ENCODE data around the gene ZNF728.
"Not testable (repeated sequence)": the region's sequence is repeated elsewhere in the genome, so short reads cannot be mapped to it uniquely, and the experiment has no call there.

The ZNF728 gene

GRCh38 chr19:22935151-22935550 is 67.8 kb downstream of the ZNF728 start:
- Histone ChIP-seq H3K27me3 (ENCODE audit: control insufficient read depth in 1 of 2, insufficient read depth in 2 of 2, low read length in 2 of 2) (no peaks in the 10 kb centered on the region), H3K36me3 (ENCODE audit: control insufficient read depth in 1 of 2, insufficient read depth in 2 of 2, low read length in 2 of 2) (no peaks in the 10 kb centered on the region), H3K9ac (ENCODE audit: low read depth in 1 of 2, low read length in 2 of 2) (no peak overlapping the region), H3K4me3 (ENCODE audit: low read depth in 1 of 2, low read length in 2 of 2) (no peak overlapping the region), H3K4me1 (ENCODE audit: control insufficient read depth in 1 of 2, insufficient read depth in 2 of 2, low read length in 2 of 2) (no peaks in the 10 kb centered on the region), H3K9me3 (ENCODE audit: control insufficient read depth in 1 of 2, low read length in 2 of 2) (peaks cover 21 to 37% of the 10 kb centered on the region in 2 donors), H3K27ac (ENCODE audit: low read depth, low read length) (no peak overlapping the region)

DNA sequence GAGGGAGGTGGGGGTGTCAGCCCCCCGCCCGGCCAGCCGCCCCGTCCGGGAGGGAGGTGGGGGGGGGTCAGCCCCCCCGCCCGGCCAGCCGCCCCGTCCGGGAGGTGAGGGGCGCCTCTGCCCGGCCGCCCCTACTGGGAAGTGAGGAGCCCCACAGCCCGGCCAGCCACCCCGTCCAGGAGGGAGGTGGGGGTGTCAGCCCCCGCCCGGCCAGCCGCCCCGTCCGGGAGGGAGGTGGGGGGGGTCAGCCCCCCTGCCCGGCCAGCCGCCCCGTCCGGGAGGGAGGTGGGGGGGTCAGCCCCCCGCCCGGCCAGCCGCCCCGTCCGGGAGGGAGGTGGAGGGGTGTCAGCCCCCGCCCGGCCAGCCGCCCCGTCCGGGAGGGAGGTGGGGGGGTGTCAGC is 75.4 kb downstream of the ZNF728 start:
- not testable (repeated sequence) for H3K27ac ChIP-seq (ENCODE audit: low read depth, low read length); H3K36me3 ChIP-seq (ENCODE audit: control insufficient read depth in 1 of 2, insufficient read depth in 2 of 2, low read length in 2 of 2); H3K27me3 ChIP-seq (ENCODE audit: control insufficient read depth in 1 of 2, insufficient read depth in 2 of 2, low read length in 2 of 2); H3K9ac ChIP-seq (ENCODE audit: low read depth in 1 of 2, low read length in 2 of 2); H3K4me3 ChIP-seq (ENCODE audit: low read depth in 1 of 2, low read length in 2 of 2); H3K4me1 ChIP-seq (ENCODE audit: control insufficient read depth in 1 of 2, insufficient read depth in 2 of 2, low read length in 2 of 2)
- H3K9me3 ChIP-seq (ENCODE audit: control insufficient read depth in 1 of 2, low read length in 2 of 2): peaks cover 21 to 25% of the 10 kb centered on the region in 2 donors

GRCh38 chr19:22925181-22925580 is 77.8 kb downstream of the ZNF728 start:
- not testable (repeated sequence) for H3K4me3 ChIP-seq (ENCODE audit: low read depth in 1 of 2, low read length in 2 of 2); H3K4me1 ChIP-seq (ENCODE audit: control insufficient read depth in 1 of 2, insufficient read depth in 2 of 2, low read length in 2 of 2); H3K27me3 ChIP-seq (ENCODE audit: control insufficient read depth in 1 of 2, insufficient read depth in 2 of 2, low read length in 2 of 2); H3K9ac ChIP-seq (ENCODE audit: low read depth in 1 of 2, low read length in 2 of 2); H3K27ac ChIP-seq (ENCODE audit: low read depth, low read length); H3K36me3 ChIP-seq (ENCODE audit: control insufficient read depth in 1 of 2, insufficient read depth in 2 of 2, low read length in 2 of 2)
- peaks cover 22 to 26% of the 10 kb centered on the region in 2 donors for H3K9me3 ChIP-seq (ENCODE audit: control insufficient read depth in 1 of 2, low read length in 2 of 2)

All from duodenal mucosa (tissue), 2 donors.